IMR-90 (cell line): Measurements from ENCODE around the gene PTPRU. TPM values are rescaled to one million over a fixed set of nuclear protein-coding genes. Genes with fewer than 3 reads are reported as not detected.
"Not testable (repeated sequence)": the region's sequence is repeated elsewhere in the genome, so short reads cannot be mapped to it uniquely, and the experiment has no call there.

Experiments
- ATAC-seq: fragments of 200-7000 bp; cut with Tn5 transposase; 2 replicates; pipeline ENCODE4 v1.9.1; 2020; ENCODE audit warnings: low read depth, mild to moderate bottlenecking, moderate library complexity
- BruUV-seq: library from RNA; stranded (reverse); fragments of 400-500 nt; replicated peaks from 2 replicates; lab custom pipeline; 2021; lab: Mats Ljungman, UMichigan
- CTCF ChIA-PET: fragments of 300-600 bp; formaldehyde crosslinking; extraction: SDS; loops from one replicate; lab custom pipeline; 2021; ENCODE audit warnings: antibody characterized with exemption; lab: Yijun Ruan, JAX
- POLR2A ChIA-PET: fragments of 300-600 bp; sonication (Branson Sonifier 250); formaldehyde crosslinking; loops from one replicate; lab custom pipeline; 2022; ENCODE audit warnings: antibody characterized with exemption; ENCODE audit not compliant: unreplicated experiment; lab: Charles Lee
- DNase-seq: peaks from one replicate; pipeline ENCODE4 v3.0.0; 2013
- H2AFZ ChIP-seq: replicated peaks from 2 replicates; pipeline ENCODE3; 2013; ENCODE audit warnings: low read length, mild to moderate bottlenecking; ENCODE audit not compliant: poor library complexity
- H2AK5ac ChIP-seq: 2 replicates; pipeline ENCODE4 v1.6.1; 2013; ENCODE audit warnings: low read depth, low read length, inconsistent platforms
- H2AK9ac ChIP-seq: replicated peaks from 2 replicates; pipeline ENCODE3; 2013; ENCODE audit warnings: mild to moderate bottlenecking, low read depth, low read length, moderate library complexity; ENCODE audit not compliant: poor library complexity
- H2BK120ac ChIP-seq: 2 replicates; pipeline ENCODE4 v1.6.1; 2013; ENCODE audit warnings: low read depth, low read length, inconsistent platforms
- H2BK15ac ChIP-seq: 3 replicates; pipeline ENCODE4 v1.6.1; 2013; ENCODE audit warnings: low read depth, low read length, inconsistent platforms
- H2BK20ac ChIP-seq: 2 replicates; pipeline ENCODE4 v1.6.1; 2013; ENCODE audit warnings: low read depth, mild to moderate bottlenecking, inconsistent platforms, low read length, moderate library complexity
- H2BK5ac ChIP-seq: 2 replicates; pipeline ENCODE4 v1.6.1; 2013; ENCODE audit warnings: mild to moderate bottlenecking, low read depth, low read length, inconsistent platforms; ENCODE audit not compliant: poor library complexity, severe bottlenecking
- H3K14ac ChIP-seq: replicated peaks from 2 replicates; pipeline ENCODE4 v1.6.1; 2013; ENCODE audit warnings: low read depth, low read length, inconsistent platforms
- H3K18ac ChIP-seq: 2 replicates; pipeline ENCODE4 v1.6.1; 2013; ENCODE audit warnings: low read depth, low read length, control low read depth
- H3K23ac ChIP-seq: 2 replicates; pipeline ENCODE4 v1.6.1; 2013; ENCODE audit warnings: low read depth, low read length, inconsistent platforms
- H3K27ac ChIP-seq: 2 replicates; pipeline ENCODE4 v1.5.1; 2013; ENCODE audit warnings: mild to moderate bottlenecking, control low read depth, low read length; ENCODE audit not compliant: insufficient read depth
- H3K27me3 ChIP-seq: 2 replicates; pipeline ENCODE4 v1.6.1; 2013; ENCODE audit warnings: low read length; ENCODE audit not compliant: control insufficient read depth, insufficient read depth
- H3K36me3 ChIP-seq: 2 replicates; pipeline ENCODE4 v1.6.1; 2013; ENCODE audit warnings: low read length, mixed read lengths; ENCODE audit not compliant: control insufficient read depth, insufficient read depth
- H3K4ac ChIP-seq: 2 replicates; pipeline ENCODE4 v1.6.1; 2013; ENCODE audit warnings: low read depth, low read length, inconsistent platforms
- H3K4me1 ChIP-seq: 2 replicates; pipeline ENCODE4 v1.6.1; 2013; ENCODE audit warnings: low read length, mixed read lengths; ENCODE audit not compliant: control insufficient read depth, insufficient read depth
- H3K4me2 ChIP-seq: 2 replicates; pipeline ENCODE4 v1.6.1; 2013; ENCODE audit warnings: low read depth, mild to moderate bottlenecking, control low read depth, low read length, moderate library complexity
- H3K4me3 ChIP-seq: 2 replicates; pipeline ENCODE4 v1.5.1; 2013; ENCODE audit warnings: low read depth, mild to moderate bottlenecking, control low read depth, low read length, moderate library complexity; ENCODE audit not compliant: insufficient read depth
- H3K56ac ChIP-seq: 2 replicates; pipeline ENCODE4 v1.6.1; 2013; ENCODE audit warnings: low read length, inconsistent platforms; ENCODE audit not compliant: insufficient read depth; ENCODE audit errors: extremely low read depth
- H3K79me1 ChIP-seq, 2 experiments: 2 replicates each; pipeline ENCODE4 v1.6.1; 2013; ENCODE audit warnings: low read length in 2 of 2, inconsistent platforms in 1 of 2, low read depth in 1 of 2
- H3K9ac ChIP-seq: 2 replicates; pipeline ENCODE4 v1.6.1; 2013; ENCODE audit warnings: low read depth, low read length, control low read depth
- H3K9me1 ChIP-seq: 2 replicates; pipeline ENCODE4 v1.6.1; 2013; ENCODE audit warnings: low read length, inconsistent platforms; ENCODE audit not compliant: insufficient read depth
- H3K9me3 ChIP-seq: 2 replicates; pipeline ENCODE4 v1.6.1; 2013; ENCODE audit warnings: low read length; ENCODE audit not compliant: control insufficient read depth, insufficient read depth
- H4K20me1 ChIP-seq: 2 replicates; pipeline ENCODE4 v1.6.1; 2013; ENCODE audit warnings: low read length, inconsistent platforms; ENCODE audit not compliant: insufficient read depth
- H4K5ac ChIP-seq: 2 replicates; pipeline ENCODE4 v1.6.1; 2013; ENCODE audit warnings: mild to moderate bottlenecking, low read depth, low read length, control low read depth
- H4K8ac ChIP-seq, 2 experiments: 2 replicates each; pipeline ENCODE4 v1.6.1; 2013; ENCODE audit warnings: low read depth in 2 of 2, low read length in 2 of 2, control low read depth in 1 of 2, inconsistent platforms in 1 of 2
- H4K91ac ChIP-seq: 2 replicates; pipeline ENCODE4 v1.6.1; 2013; ENCODE audit warnings: low read depth, low read length, inconsistent platforms; ENCODE audit not compliant: insufficient read depth
- WGBS, 2 experiments: methylation state at CpG; one replicate each; pipeline versions ENCODE4 v1.1.5 to v1.1.7; 2013; ENCODE audit warnings: missing lambda C conversion rate in 2 of 2; ENCODE audit not compliant: insufficient read length in 1 of 2; ENCODE audit errors: extremely low coverage in 2 of 2; 5-methylcytosine and 5-hydroxymethylcytosine counted together
- dilution Hi-C: fragments of 300-500 bp; cut with HindIII; formaldehyde crosslinking; loops from one replicate; pipeline ENCODE4 v1.14.3; 2018; ENCODE audit warnings: low sequenced_read_pairs; ENCODE audit not compliant: unreplicated experiment
- in situ Hi-C: fragments of 300-500 bp; cut with MboI; formaldehyde crosslinking; loops from 3 replicates; pipeline ENCODE4 v1.14.3; 2019; ENCODE audit warnings: low sequenced_read_pairs, inconsistent platforms, mixed read lengths
- intact Hi-C: fragments of 100-400 bp; cut with micrococcal nuclease; formaldehyde crosslinking; loops from 2 replicates; pipeline ENCODE4 v1.10.0; 2022
- polyA plus RNA-seq, 3 experiments: library from polyadenylated mRNA; depleted of rRNA; stranded (reverse); fragments of >200 nt; gene quantifications; 2 replicates each; pipeline ENCODE4 v1.2.3, GENCODE V29; 2012; ENCODE audit warnings: low replicate concordance in 1 of 3
- total RNA-seq: library from RNA; depleted of rRNA; stranded (reverse); fragments of >200 nt; gene quantifications from 2 replicates; pipeline ENCODE4 v1.2.3, GENCODE V29; 2012

Gene PTPRU
- total and polyA plus RNA-seq, 2 of the 4 experiments (the other 2 are of a cell fraction) = 7.0 to 10.7 TPM

GRCh38 chr1:29301732-29302131, 65.4 kb downstream of the PTPRU start:
- in situ Hi-C loops, ATAC-seq, H3K4me2 ChIP-seq, H3K4me1 ChIP-seq, H4K91ac ChIP-seq, H4K5ac ChIP-seq, H3K27me3 ChIP-seq, H2BK20ac ChIP-seq, H3K36me3 ChIP-seq, DNase-seq, H3K56ac ChIP-seq, H2BK120ac ChIP-seq, H3K18ac ChIP-seq, H2BK15ac ChIP-seq, H2AFZ ChIP-seq, H2AK9ac ChIP-seq, H2BK5ac ChIP-seq, H3K79me1 ChIP-seq, dilution Hi-C loops, H3K9me3 ChIP-seq, H3K14ac ChIP-seq, H4K20me1 ChIP-seq, H3K4ac ChIP-seq, H3K9ac ChIP-seq, H2AK5ac ChIP-seq, POLR2A ChIA-PET, H3K9me1 ChIP-seq, H3K4me3 ChIP-seq, intact Hi-C loops, BruUV-seq, H4K8ac ChIP-seq, H3K27ac ChIP-seq, H3K23ac ChIP-seq: not testable (repeated sequence)
- CTCF ChIA-PET = interaction anchor here (1.0 kb wide), 1 partner anchor 56 kb away, joined by 3 read pairs; no protein-coding TSS in a partner anchor
- WGBS, 2 experiments = 100% methylated on average over 1 of the region's 6 CpGs; no CpG with 5 or more reads in 1 of the 2 experiments
